ENCODE measurements around the gene PDZRN4. TPM values are rescaled to one million over a fixed set of nuclear protein-coding genes. Genes with fewer than 3 reads are reported as not detected.

PDZRN4 gene
- polyA plus RNA-seq, 1 donor from 2014 or later = 46.7 TPM

DNA sequence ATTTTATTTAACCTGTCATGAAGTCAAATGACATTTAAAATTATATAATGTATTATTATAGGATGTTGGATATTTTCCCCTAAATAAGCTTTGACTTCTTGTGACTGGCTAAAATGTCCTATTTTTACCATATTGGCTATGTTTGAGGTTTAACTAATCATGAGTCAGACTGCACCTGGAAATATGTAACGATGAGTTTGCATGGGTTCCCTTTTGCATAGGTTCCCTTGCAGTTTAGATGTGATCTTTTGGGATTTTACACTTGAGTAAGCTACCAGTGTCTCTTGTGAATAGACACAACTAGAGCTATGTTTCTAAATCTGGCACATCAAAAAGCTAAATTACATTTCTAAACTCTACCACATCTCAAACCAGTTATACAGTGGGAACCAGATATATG is 5.2 kb downstream of the PDZRN4 start:
- no peak overlapping the region for H3K9ac ChIP-seq (ENCODE audit: low read length)
- no peaks in the 10 kb centered on the region for H3K79me2 ChIP-seq (replicated peaks; ENCODE audit: insufficient read depth, low read length)
- H3K9me3 ChIP-seq (ENCODE audit: low read length) = no peaks in the 10 kb centered on the region
- no peaks in the 10 kb centered on the region for H3K36me3 ChIP-seq (ENCODE audit: insufficient read depth, low read length)
- no peak overlapping the region for H3K4me3 ChIP-seq (ENCODE audit: low read length)
- H3K4me2 ChIP-seq (ENCODE audit: low read length) = no peak overlapping the region
- H3K27me3 ChIP-seq (ENCODE audit: insufficient read depth, low read depth, low read length) = peaks cover 28% of the 10 kb centered on the region
- no peak overlapping the region for H2AFZ ChIP-seq (ENCODE audit: low read depth, low read length)
- TF ChIP-seq EZH2 (IDR thresholded peaks at IDR 0.05; ENCODE audit: borderline replicate concordance, insufficient read depth, low read length, poor library complexity, severe bottlenecking) (no peak), SMC3 (conservative IDR thresholded peaks at IDR 0.05; ENCODE audit: poor library complexity) (no peak), TAF1 (IDR thresholded peaks at IDR 0.05; ENCODE audit: low read depth) (no peak), EP300 (conservative IDR thresholded peaks at IDR 0.05; ENCODE audit: poor library complexity, severe bottlenecking) (no peak), POLR2AphosphoS5 (IDR thresholded peaks at IDR 0.05) (no peak), REST (IDR thresholded peaks at IDR 0.05; ENCODE audit: borderline replicate concordance) (no peak), RAD21 (conservative IDR thresholded peaks at IDR 0.05) (no peak), MXI1 (conservative IDR thresholded peaks at IDR 0.05; ENCODE audit: poor library complexity, severe bottlenecking) (no peak), CTCF (IDR thresholded peaks at IDR 0.05; ENCODE audit: poor library complexity, severe bottlenecking) (no peak)
- no peak overlapping the region for H3K27ac ChIP-seq (ENCODE audit: low read length)
- no peaks in the 10 kb centered on the region for H3K9me2 ChIP-seq (ENCODE audit: insufficient read depth, low read length)
- H3F3A ChIP-seq (ENCODE audit: insufficient read depth, low read length, poor library complexity, severe bottlenecking) = no peaks in the 10 kb centered on the region
- H4K20me1 ChIP-seq (ENCODE audit: insufficient read depth) = no peaks in the 10 kb centered on the region

DNA sequence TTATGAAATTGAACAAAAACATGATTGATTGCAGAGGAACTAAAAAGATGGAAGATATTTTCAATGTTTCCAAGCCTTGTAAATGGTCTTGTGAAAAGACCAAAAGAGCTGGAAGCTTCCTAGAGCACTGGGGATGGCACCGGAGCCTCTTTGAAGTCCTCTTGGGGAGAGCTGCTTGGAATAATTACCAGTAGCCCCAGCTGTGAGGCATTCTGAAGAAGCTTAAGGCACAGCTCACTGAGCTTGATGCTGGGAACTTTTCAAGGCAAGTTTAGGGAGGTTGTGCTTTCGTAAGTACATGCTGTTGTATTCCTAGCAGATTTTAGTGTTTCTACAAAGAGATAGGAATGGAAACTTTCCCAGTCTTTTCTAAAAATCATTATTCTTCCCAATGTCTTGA is 13.9 kb downstream of the PDZRN4 start:
- no peak overlapping the region for H2AFZ ChIP-seq (ENCODE audit: low read depth, low read length)
- H3F3A ChIP-seq (ENCODE audit: insufficient read depth, low read length, poor library complexity, severe bottlenecking) = no peaks in the 10 kb centered on the region
- no peak overlapping the region for H3K4me3 ChIP-seq (ENCODE audit: low read length)
- no peaks in the 10 kb centered on the region for H4K20me1 ChIP-seq (ENCODE audit: insufficient read depth)
- TF ChIP-seq CTCF (IDR thresholded peaks at IDR 0.05; ENCODE audit: poor library complexity, severe bottlenecking) = no peak
- H3K36me3 ChIP-seq (ENCODE audit: insufficient read depth, low read length) = no peaks in the 10 kb centered on the region
- H3K79me2 ChIP-seq (replicated peaks; ENCODE audit: insufficient read depth, low read length) = no peaks in the 10 kb centered on the region
- H3K27ac ChIP-seq (ENCODE audit: low read length) = no peak overlapping the region
- H3K9me3 ChIP-seq (ENCODE audit: low read length) = no peaks in the 10 kb centered on the region
- H3K9me2 ChIP-seq (ENCODE audit: insufficient read depth, low read length) = no peaks in the 10 kb centered on the region
- H3K9ac ChIP-seq (ENCODE audit: low read length) = no peak overlapping the region
- no peak overlapping the region for H3K4me2 ChIP-seq (ENCODE audit: low read length)
- H3K27me3 ChIP-seq (ENCODE audit: insufficient read depth, low read depth, low read length) = no peaks in the 10 kb centered on the region
